ENCODE measurements around the gene DYNLT1. TPM values are rescaled to one million over a fixed set of nuclear protein-coding genes. Genes with fewer than 3 reads are reported as not detected.
A peak's percentile ranks its signal among the peaks of the same experiment; 100 is the strongest.

The DYNLT1 gene
- total RNA-seq, 5 donors from 2014 or later (not counting 1 experiment from before 2014, with no cell fraction given), result 50.8 to 128 (median 59.5) TPM

GRCh38 chr6:158630938-158631616 lies 13.5 kb downstream of the DYNLT1 start:
- ATAC-seq (replicated peaks in 1 of 4) (peak in 1 of 4 experiments; percentile 17), DNase-seq (no peak)
- Histone ChIP-seq H3K27me3 (replicated peaks in 1 of 2; ENCODE audit: control insufficient read depth in 2 of 2, extremely low read depth in 1 of 2, insufficient read depth in 2 of 2, low read length in 1 of 2) (no peaks in the 10 kb centered on the region), H3K4me1 (ENCODE audit: control insufficient read depth in 1 of 2, extremely low read depth in 1 of 2, insufficient read depth in 2 of 2, low read length in 2 of 2) (peaks cover 13 to 21% of the 10 kb centered on the region in 2 experiments), H3K36me3 (ENCODE audit: control insufficient read depth in 2 of 2, extremely low read depth in 1 of 2, insufficient read depth in 1 of 2, low read length in 1 of 2) (peaks cover 12 to 71% of the 10 kb centered on the region in 2 donors), H3K27ac (ENCODE audit: low read length) (no peak overlapping the region), H3K4me3 (ENCODE audit: control insufficient read depth in 1 of 2, extremely low read depth in 1 of 2, low read length in 1 of 2) (no peak overlapping the region), H3K9me3 (no peaks in the 10 kb centered on the region)
- peak overlapping the region; percentile 66 to 84 for H3K27ac Mint-ChIP-seq
- no peaks in the 10 kb centered on the region for H3K9me3 Mint-ChIP-seq
- 84% methylated on average over 15 of the region's 19 CpGs for WGBS (ENCODE audit: insufficient coverage)
- H3K27me3 Mint-ChIP-seq, result no peaks in the 10 kb centered on the region
- CTCF ChIA-PET, result interaction anchor here in 1 of 2 donors (1.0 to 1.4 kb wide), 2 partner anchors 60 to 100 kb away, joined by 4 to 12 read pairs; no protein-coding TSS in a partner anchor
- POLR2A ChIA-PET, result interaction anchor here in 1 of 2 donors (0.5 to 0.6 kb wide), 3 partner anchors 13 to 1096 kb away, joined by 3 to 6 read pairs (median 3); partner anchors contain the start of gene WTAP
- H3K4me1 Mint-ChIP-seq, result peaks cover 42 to 46% (median 44%) of the 10 kb centered on the region in 3 donors
- peaks cover 54% of the 10 kb centered on the region for H3K36me3 Mint-ChIP-seq
- H3K4me3 Mint-ChIP-seq, result no peak overlapping the region

GRCh38 chr6:158629367-158630221 lies 14.9 kb downstream of the DYNLT1 start:
- H3K4me1 Mint-ChIP-seq, result peaks cover 27 to 33% (median 30%) of the 10 kb centered on the region in 3 donors
- Histone ChIP-seq H3K9me3 (no peaks in the 10 kb centered on the region), H3K4me3 (ENCODE audit: control insufficient read depth in 1 of 2, extremely low read depth in 1 of 2, low read length in 1 of 2) (no peak overlapping the region), H3K4me1 (ENCODE audit: control insufficient read depth in 1 of 2, extremely low read depth in 1 of 2, insufficient read depth in 2 of 2, low read length in 2 of 2) (peaks cover 3 to 9% of the 10 kb centered on the region in 2 experiments), H3K27me3 (replicated peaks in 1 of 2; ENCODE audit: control insufficient read depth in 2 of 2, extremely low read depth in 1 of 2, insufficient read depth in 2 of 2, low read length in 1 of 2) (no peaks in the 10 kb centered on the region), H3K36me3 (ENCODE audit: control insufficient read depth in 2 of 2, extremely low read depth in 1 of 2, insufficient read depth in 1 of 2, low read length in 1 of 2) (peaks cover 12 to 77% of the 10 kb centered on the region in 2 donors), H3K27ac (ENCODE audit: low read length) (peak overlapping the region; percentile 1)
- peaks cover 51% of the 10 kb centered on the region for H3K36me3 Mint-ChIP-seq
- DNase-seq (peak in 27 of 35 experiments; percentile 16 to 62 (median 41)), ATAC-seq (replicated peaks in 1 of 4) (peak; percentile 34 to 56 (median 48))
- H3K27me3 Mint-ChIP-seq, result no peaks in the 10 kb centered on the region
- H3K27ac Mint-ChIP-seq, result peak overlapping the region; percentile 68 to 69
- POLR2A ChIA-PET, result interaction anchor here (0.6 to 0.7 kb wide), 2 partner anchors 8 to 151 kb away, joined by 3 to 5 read pairs; no protein-coding TSS in a partner anchor
- no peak overlapping the region for H3K4me3 Mint-ChIP-seq
- 82% methylated on average over 19 of the region's 20 CpGs for WGBS (ENCODE audit: insufficient coverage)
- CTCF ChIA-PET, result interaction anchor here in 1 of 2 donors (0.6 to 1.4 kb wide), 3 partner anchors 58 to 62 kb away, joined by 3 to 12 read pairs (median 3); no protein-coding TSS in a partner anchor
- H3K9me3 Mint-ChIP-seq, result no peaks in the 10 kb centered on the region

GRCh38 chr6:158628542-158628941 lies 16.0 kb downstream of the DYNLT1 start:
- no peaks in the 10 kb centered on the region for H3K9me3 Mint-ChIP-seq
- H3K9me3 ChIP-seq, result no peaks in the 10 kb centered on the region
- H3K27ac ChIP-seq (ENCODE audit: low read length), result no peak overlapping the region
- H3K36me3 Mint-ChIP-seq, result peaks cover 58% of the 10 kb centered on the region
- peaks cover 22 to 27% (median 24%) of the 10 kb centered on the region in 3 donors for H3K4me1 Mint-ChIP-seq
- H3K36me3 ChIP-seq (ENCODE audit: control insufficient read depth in 2 of 2, extremely low read depth in 1 of 2, insufficient read depth in 1 of 2, low read length in 1 of 2), result peaks cover 12 to 85% of the 10 kb centered on the region in 2 donors
- no peak overlapping the region for H3K4me3 Mint-ChIP-seq
- no peaks in the 10 kb centered on the region for H3K27me3 Mint-ChIP-seq
- 93% methylated on average over 13 of the region's 17 CpGs for WGBS (ENCODE audit: insufficient coverage)
- no peaks in the 10 kb centered on the region for H3K27me3 ChIP-seq (replicated peaks in 1 of 2; ENCODE audit: control insufficient read depth in 2 of 2, extremely low read depth in 1 of 2, insufficient read depth in 2 of 2, low read length in 1 of 2)
- POLR2A ChIA-PET, result interaction anchor here in 1 of 2 donors (0.6 kb wide), 1 partner anchor 417 kb away, joined by 4 read pairs; the partner anchor contains the start of gene TAGAP
- no peak for ATAC-seq (replicated peaks in 1 of 4)
- peaks cover 0 to 9% of the 10 kb centered on the region in 2 experiments for H3K4me1 ChIP-seq (ENCODE audit: control insufficient read depth in 1 of 2, extremely low read depth in 1 of 2, insufficient read depth in 2 of 2, low read length in 2 of 2)
- no peak for DNase-seq
- no peak overlapping the region for H3K4me3 ChIP-seq (ENCODE audit: control insufficient read depth in 1 of 2, extremely low read depth in 1 of 2, low read length in 1 of 2)
- no peak overlapping the region for H3K27ac Mint-ChIP-seq
- CTCF ChIA-PET, result interaction anchor here (0.6 to 1.3 kb wide), 4 partner anchors 25 to 63 kb away, joined by 3 read pairs; no protein-coding TSS in a partner anchor

- Histone ChIP-seq H3K36me3 (ENCODE audit: control insufficient read depth in 2 of 2, extremely low read depth in 1 of 2, insufficient read depth in 1 of 2, low read length in 1 of 2) (peaks cover 12 to 88% of the 10 kb centered on the region in 2 donors), H3K9me3 (no peaks in the 10 kb centered on the region), H3K27me3 (replicated peaks in 1 of 2; ENCODE audit: control insufficient read depth in 2 of 2, extremely low read depth in 1 of 2, insufficient read depth in 2 of 2, low read length in 1 of 2) (no peaks in the 10 kb centered on the region), H3K4me1 (ENCODE audit: control insufficient read depth in 1 of 2, extremely low read depth in 1 of 2, insufficient read depth in 2 of 2, low read length in 2 of 2) (peaks cover 0 to 9% of the 10 kb centered on the region in 2 experiments), H3K27ac (ENCODE audit: low read length) (no peak overlapping the region), H3K4me3 (ENCODE audit: control insufficient read depth in 1 of 2, extremely low read depth in 1 of 2, low read length in 1 of 2) (no peak overlapping the region)
- 100% methylated on average over 4 of the region's 9 CpGs for WGBS (ENCODE audit: insufficient coverage)
- Mint-ChIP-seq H3K4me1 (peaks cover 22 to 24% (median 22%) of the 10 kb centered on the region in 3 donors), H3K4me3 (no peak overlapping the region), H3K27ac (peak overlapping the region; percentile 31 to 39), H3K9me3 (no peaks in the 10 kb centered on the region), H3K27me3 (no peaks in the 10 kb centered on the region), H3K36me3 (peaks cover 56% of the 10 kb centered on the region)
- POLR2A ChIA-PET, result no interaction called here
- DNase-seq (no peak), ATAC-seq (replicated peaks in 1 of 4) (no peak)
- CTCF ChIA-PET, result interaction anchor here in 1 of 2 donors (0.9 kb wide), 1 partner anchor 62 kb away, joined by 3 read pairs; no protein-coding TSS in a partner anchor
These were observed 16.7 kb downstream of the DYNLT1 start for GRCh38 chr6:158627940-158628211.

GRCh38 chr6:158627168-158627939 lies 17.2 kb downstream of the DYNLT1 start:
- Histone ChIP-seq H3K27me3 (replicated peaks in 1 of 2; ENCODE audit: control insufficient read depth in 2 of 2, extremely low read depth in 1 of 2, insufficient read depth in 2 of 2, low read length in 1 of 2) (no peaks in the 10 kb centered on the region), H3K4me1 (ENCODE audit: control insufficient read depth in 1 of 2, extremely low read depth in 1 of 2, insufficient read depth in 2 of 2, low read length in 2 of 2) (peaks cover 0 to 9% of the 10 kb centered on the region in 2 experiments), H3K36me3 (ENCODE audit: control insufficient read depth in 2 of 2, extremely low read depth in 1 of 2, insufficient read depth in 1 of 2, low read length in 1 of 2) (peaks cover 14 to 90% of the 10 kb centered on the region in 2 donors), H3K27ac (ENCODE audit: low read length) (no peak overlapping the region), H3K4me3 (ENCODE audit: control insufficient read depth in 1 of 2, extremely low read depth in 1 of 2, low read length in 1 of 2) (no peak overlapping the region), H3K9me3 (no peaks in the 10 kb centered on the region)
- Mint-ChIP-seq H3K36me3 (peaks cover 60% of the 10 kb centered on the region), H3K27ac (peak overlapping the region; percentile 37 to 48), H3K4me3 (no peak overlapping the region), H3K27me3 (no peaks in the 10 kb centered on the region), H3K9me3 (no peaks in the 10 kb centered on the region), H3K4me1 (peaks cover 19 to 24% (median 22%) of the 10 kb centered on the region in 3 donors)
- 98% methylated on average over 18 of the region's 20 CpGs for WGBS (ENCODE audit: insufficient coverage)
- ATAC-seq (replicated peaks in 1 of 4), result no peak
- CTCF ChIA-PET, result interaction anchor here (0.6 to 0.9 kb wide), 2 partner anchors 10 to 63 kb away, joined by 3 read pairs; no protein-coding TSS in a partner anchor
- no peak for DNase-seq
- POLR2A ChIA-PET, result no interaction called here
